Measurements from ENCODE around the gene SYS1. TPM values are rescaled to one million over a fixed set of nuclear protein-coding genes. Genes with fewer than 3 reads are reported as not detected.

The SYS1 gene
- total RNA-seq, result 17.4 and 22.1 TPM in 2 replicates

GRCh38 chr20:45362804-45363610 is at the start of gene SYS1:
Gene SYS1, plus strand, starts transcription at chr20:45363156. Its CDS starts 376 bp downstream, at chr20:45363532.

DNA sequence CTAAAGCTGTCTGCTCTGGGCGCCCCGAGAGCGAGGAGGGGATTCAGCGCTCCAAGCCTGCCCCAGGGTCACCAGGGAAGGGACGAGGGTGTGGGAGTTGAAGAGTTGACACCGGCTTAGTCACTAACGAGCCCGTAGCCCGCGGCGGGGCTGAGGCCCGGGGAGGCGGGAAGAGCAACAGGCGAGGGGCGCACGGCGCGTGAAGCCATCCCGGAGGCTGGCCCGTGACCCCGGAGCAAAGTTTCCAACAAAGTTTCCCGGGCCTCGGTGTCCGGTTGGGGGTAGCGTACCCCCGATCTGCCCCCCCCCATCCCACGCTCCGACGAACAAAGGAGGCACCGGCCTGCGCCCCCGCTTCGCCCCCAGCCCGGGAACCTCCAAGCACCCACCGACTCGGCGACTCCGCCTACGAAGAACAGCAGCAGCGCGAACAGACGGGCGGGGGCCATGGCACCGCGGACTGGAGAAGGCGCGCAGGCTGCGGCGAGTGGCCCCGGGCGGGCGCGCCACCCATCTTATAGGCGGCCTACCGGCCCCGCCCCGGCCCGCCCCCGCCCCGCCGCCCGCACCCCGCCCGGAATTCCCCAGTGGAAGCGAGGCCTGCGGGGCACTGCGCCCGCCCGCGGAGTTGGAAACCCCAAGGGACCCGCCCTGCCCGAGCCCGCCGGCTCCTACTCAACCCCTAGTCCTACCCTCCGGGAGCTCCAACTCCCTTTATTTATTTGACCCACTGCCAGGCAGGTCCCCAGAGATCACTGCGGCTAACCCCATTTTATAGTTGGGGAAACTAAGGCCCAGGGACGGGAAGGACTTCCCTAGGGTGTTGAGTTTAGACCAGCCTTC is 14.8 kb upstream of the SYS1 start, which contains the start of gene SDC4:
Gene SDC4, minus strand, starts transcription at position 489 of the 843 bp plus-strand sequence. Its CDS starts 40 bp downstream, at position 449.

DNA sequence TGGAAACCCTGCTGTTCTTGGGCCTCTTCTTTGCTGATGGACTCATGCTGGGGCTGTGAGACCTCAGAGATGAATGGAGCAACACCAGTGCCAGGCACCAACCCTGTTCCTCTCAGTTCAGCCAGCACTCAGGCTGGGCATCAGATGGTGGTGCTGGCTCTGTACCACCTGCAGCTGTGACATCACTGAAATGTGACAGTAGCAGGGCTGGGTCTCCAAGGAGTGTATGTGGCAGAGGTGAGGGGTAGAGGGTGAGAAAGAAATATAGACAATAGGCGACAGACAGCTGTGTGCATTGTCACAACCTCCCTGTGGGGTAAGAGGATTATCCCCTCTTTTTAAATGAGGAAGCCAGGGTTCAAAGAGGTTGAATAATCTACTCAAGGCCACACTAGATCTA is 15.2 kb downstream of the SYS1 start, which contains the start of gene TP53TG5:
Gene TP53TG5, minus strand, starts transcription at position 135 of the 400 bp plus-strand sequence. Its CDS starts 89 bp downstream, at position 46.

GRCh38 chr20:45407783-45408645 is 45.1 kb downstream of the SYS1 start, which contains the start of gene DBNDD2:
Gene DBNDD2, plus strand, starts transcription at chr20:45408289. Its CDS starts 179 bp downstream, at chr20:45408468.

DNA sequence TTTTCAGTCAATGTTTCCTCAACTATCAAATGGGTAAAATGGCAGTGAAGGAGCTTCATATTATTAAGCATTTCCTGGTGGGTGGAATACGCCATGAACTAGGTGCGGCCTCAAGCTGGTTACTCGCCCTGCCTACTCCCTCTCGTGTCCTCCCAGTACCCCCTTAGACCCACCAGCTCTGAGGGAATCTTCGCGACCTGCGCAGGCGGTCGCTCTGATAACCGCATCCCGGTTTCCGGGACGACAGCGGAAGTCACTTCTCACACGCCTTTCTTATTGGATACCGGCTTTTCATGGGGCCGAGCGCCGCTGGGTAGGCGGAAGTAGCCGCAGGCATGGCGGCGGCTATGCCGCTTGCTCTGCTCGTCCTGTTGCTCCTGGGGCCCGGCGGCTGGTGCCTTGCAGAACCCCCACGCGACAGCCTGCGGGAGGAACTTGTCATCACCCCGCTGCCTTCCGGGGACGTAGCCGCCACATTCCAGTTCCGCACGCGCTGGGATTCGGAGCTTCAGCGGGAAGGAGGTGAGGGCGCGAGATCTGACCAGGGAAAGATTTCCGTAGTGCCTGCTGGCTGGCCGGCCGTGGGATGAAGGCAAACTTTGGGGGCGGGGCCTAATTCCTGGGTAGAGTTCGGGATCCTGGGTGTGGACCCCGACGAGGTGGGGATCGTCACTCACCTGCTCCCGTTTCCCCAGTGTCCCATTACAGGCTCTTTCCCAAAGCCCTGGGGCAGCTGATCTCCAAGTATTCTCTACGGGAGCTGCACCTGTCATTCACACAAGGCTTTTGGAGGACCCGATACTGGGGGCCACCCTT is 53.1 kb downstream of the SYS1 start, which contains the start of gene PIGT:
Gene PIGT, plus strand, starts transcription at position 320 of the 816 bp plus-strand sequence. Its CDS starts 16 bp downstream, at position 336.

Other genes with a start within 250 kb of the SYS1 start
- 0.64 and 8.2 TPM in 2 replicates for gene WFDC5, start 248.0 kb upstream of the SYS1 start, total RNA-seq
- gene WFDC12, start 238.7 kb upstream of the SYS1 start, total RNA-seq, result 8.9 TPM in 1 of 2 replicates, not detected in the other
- 39.5 and 217 TPM in 2 replicates for gene PI3, start 188.3 kb upstream of the SYS1 start, total RNA-seq
- gene SEMG1, start 156.1 kb upstream of the SYS1 start, total RNA-seq, result not detected in 2 replicates
- not detected in 2 replicates for gene SEMG2, start 141.8 kb upstream of the SYS1 start, total RNA-seq
- 458 and 1,147 TPM in 2 replicates for gene SLPI, start 108.6 kb upstream of the SYS1 start, total RNA-seq
- gene RBPJL, start 56.3 kb upstream of the SYS1 start, total RNA-seq, result not detected in 2 replicates
- under 0.01 and 0.14 TPM in 2 replicates for gene MATN4, start 54.9 kb upstream of the SYS1 start, total RNA-seq
- 193 and 303 TPM in 2 replicates for gene SDC4, start 14.7 kb upstream of the SYS1 start, total RNA-seq
- gene TP53TG5, start 15.2 kb downstream of the SYS1 start, total RNA-seq, result not detected in 2 replicates
- 8.3 and 15.4 TPM in 2 replicates for gene DBNDD2, start 45.1 kb downstream of the SYS1 start, total RNA-seq
- gene PIGT, start 53.0 kb downstream of the SYS1 start, total RNA-seq, result 17.8 and 35.4 TPM in 2 replicates
- 12.0 TPM in 1 of 2 replicates, not detected in the other for gene WFDC2, start 106.6 kb downstream of the SYS1 start, total RNA-seq
- not detected in 2 replicates for gene SPINT3, start 152.5 kb downstream of the SYS1 start, total RNA-seq
- not detected in 2 replicates for gene WFDC6, start 176.3 kb downstream of the SYS1 start, total RNA-seq
- gene EPPIN, start 184.2 kb downstream of the SYS1 start, total RNA-seq, result not detected in 2 replicates
- gene WFDC8, start 216.1 kb downstream of the SYS1 start, total RNA-seq, result not detected in 2 replicates